Uterus (tissue), 4 donors: Measurements from ENCODE around the gene ZBP1. TPM values are rescaled to one million over a fixed set of nuclear protein-coding genes. Genes with fewer than 3 reads are reported as not detected.
"Not testable (repeated sequence)": the region's sequence is repeated elsewhere in the genome, so short reads cannot be mapped to it uniquely, and the experiment has no call there.

ENCODE experiments used
- DNase-seq, 2 donors: peaks; one replicate each; pipeline ENCODE4 v3.0.0-alpha.2; 2019 to 2020
- H3K27ac ChIP-seq, 2 donors: fragments of 200-600 bp; sonication (generic); 1 replicate in 1 of 2; 2 replicates in 1 of 2; pipeline ENCODE4 v1.5.1; 2016 to 2018
- H3K27me3 ChIP-seq, 2 donors: fragments of 200-600 bp; sonication (generic); one replicate each; pipeline ENCODE4 v1.5.1; 2018 to 2019; ENCODE audit warnings: control low read depth in 1 of 2
- H3K36me3 ChIP-seq, 2 donors: fragments of 200-600 bp; sonication (generic); one replicate each; pipeline ENCODE4 v1.5.1; 2019; ENCODE audit warnings: control low read depth in 1 of 2
- H3K4me1 ChIP-seq, 2 donors: fragments of 200-600 bp; sonication (generic); one replicate each; pipeline ENCODE4 v1.5.1; 2018 to 2019; ENCODE audit warnings: control low read depth in 1 of 2
- H3K4me3 ChIP-seq, 2 donors: fragments of 200-600 bp; sonication (generic); 1 replicate in 1 of 2; 2 replicates in 1 of 2; pipeline ENCODE4 v1.5.1; 2018 to 2019; ENCODE audit warnings: mild to moderate bottlenecking in 1 of 2
- H3K9me3 ChIP-seq, 2 donors: fragments of 200-600 bp; sonication (generic); one replicate each; pipeline ENCODE4 v1.5.1; 2019; ENCODE audit warnings: control low read depth in 1 of 2
- POLR2A ChIP-seq, 2 donors: fragments of 450-650 bp; IDR thresholded peaks; one replicate each; pipeline ENCODE4 v1.6.1; 2016; ENCODE audit warnings: antibody characterized with exemption in 2 of 2, mild to moderate bottlenecking in 1 of 2, moderate library complexity in 1 of 2
- intact Hi-C: fragments of 100-400 bp; cut with DNase I; formaldehyde crosslinking; loops from one replicate; pipeline ENCODE4 v1.15.1; 2023; ENCODE audit warnings: low total_unique reads
- total RNA-seq, 4 donors: library from RNA; depleted of rRNA in 3 of 4; stranded (reverse); fragments of >200 nt in 3 of 4; gene quantifications; one replicate each; pipeline versions ENCODE4 v1.1.0 to v1.2.4, GENCODE V29; 2014 to 2023
- TF ChIP-seq, protein P1 (sequence below), 4 experiments: fragments of 200-600 bp in 2 of 4; fragments of 450-650 bp in 2 of 4; sonication (generic) in 2 of 4; IDR thresholded peaks; one replicate each; pipeline ENCODE4 v1.5.1; 2016 to 2019; ENCODE audit warnings: antibody characterized with exemption in 4 of 4, mild to moderate bottlenecking in 2 of 4, moderate library complexity in 1 of 4
- donor health status: DM: yes; HTN: yes; CAD: no.

The ZBP1 gene
- total RNA-seq, 4 donors from 2014 or later, result 0.46 TPM; not detected in 3

DNA sequence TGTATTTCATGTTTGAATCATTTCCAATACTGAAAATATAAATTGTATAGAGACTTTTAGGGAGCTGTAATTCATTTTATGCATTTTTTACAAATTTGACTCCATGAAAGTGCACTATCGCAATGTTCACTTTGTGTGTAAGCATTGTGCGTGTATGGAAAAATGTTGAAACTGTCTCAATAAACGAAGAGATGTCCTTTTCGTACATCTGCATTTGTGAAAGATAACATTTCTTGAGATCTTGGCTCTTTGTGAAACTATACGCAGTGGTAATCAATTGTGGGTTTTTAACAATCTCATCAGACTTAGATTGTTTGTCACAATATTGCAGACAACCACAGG is 18.6 kb upstream of the ZBP1 start:
- Histone ChIP-seq H3K36me3 (no peaks in the 10 kb centered on the region), H3K27ac (no peak overlapping the region), H3K4me3 (no peak overlapping the region), H3K4me1 (no peaks in the 10 kb centered on the region), H3K27me3 (no peaks in the 10 kb centered on the region), H3K9me3 (peaks cover 0 to 5% of the 10 kb centered on the region in 2 donors)
- no peak for DNase-seq
- intact Hi-C loops, result no loop called here
- TF ChIP-seq, protein P1, sequence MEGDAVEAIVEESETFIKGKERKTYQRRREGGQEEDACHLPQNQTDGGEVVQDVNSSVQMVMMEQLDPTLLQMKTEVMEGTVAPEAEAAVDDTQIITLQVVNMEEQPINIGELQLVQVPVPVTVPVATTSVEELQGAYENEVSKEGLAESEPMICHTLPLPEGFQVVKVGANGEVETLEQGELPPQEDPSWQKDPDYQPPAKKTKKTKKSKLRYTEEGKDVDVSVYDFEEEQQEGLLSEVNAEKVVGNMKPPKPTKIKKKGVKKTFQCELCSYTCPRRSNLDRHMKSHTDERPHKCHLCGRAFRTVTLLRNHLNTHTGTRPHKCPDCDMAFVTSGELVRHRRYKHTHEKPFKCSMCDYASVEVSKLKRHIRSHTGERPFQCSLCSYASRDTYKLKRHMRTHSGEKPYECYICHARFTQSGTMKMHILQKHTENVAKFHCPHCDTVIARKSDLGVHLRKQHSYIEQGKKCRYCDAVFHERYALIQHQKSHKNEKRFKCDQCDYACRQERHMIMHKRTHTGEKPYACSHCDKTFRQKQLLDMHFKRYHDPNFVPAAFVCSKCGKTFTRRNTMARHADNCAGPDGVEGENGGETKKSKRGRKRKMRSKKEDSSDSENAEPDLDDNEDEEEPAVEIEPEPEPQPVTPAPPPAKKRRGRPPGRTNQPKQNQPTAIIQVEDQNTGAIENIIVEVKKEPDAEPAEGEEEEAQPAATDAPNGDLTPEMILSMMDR (IDR thresholded peaks at IDR 0.05), result no peak
- no peak for TF ChIP-seq POLR2A (IDR thresholded peaks at IDR 0.05)

- no peak for TF ChIP-seq POLR2A (IDR thresholded peaks at IDR 0.05)
- TF ChIP-seq, protein P1 (IDR thresholded peaks at IDR 0.05), result no peak
- Histone ChIP-seq H3K4me1 (no peaks in the 10 kb centered on the region), H3K4me3 (no peak overlapping the region), H3K27ac (no peak overlapping the region), H3K9me3 (peaks cover 0 to 3% of the 10 kb centered on the region in 2 donors), H3K36me3 (no peaks in the 10 kb centered on the region), H3K27me3 (no peaks in the 10 kb centered on the region)
- no peak for DNase-seq
- intact Hi-C loops, result no loop called here
Observed at GRCh38 chr20:57638173-57638894, 18.1 kb upstream of the ZBP1 start.

DNA sequence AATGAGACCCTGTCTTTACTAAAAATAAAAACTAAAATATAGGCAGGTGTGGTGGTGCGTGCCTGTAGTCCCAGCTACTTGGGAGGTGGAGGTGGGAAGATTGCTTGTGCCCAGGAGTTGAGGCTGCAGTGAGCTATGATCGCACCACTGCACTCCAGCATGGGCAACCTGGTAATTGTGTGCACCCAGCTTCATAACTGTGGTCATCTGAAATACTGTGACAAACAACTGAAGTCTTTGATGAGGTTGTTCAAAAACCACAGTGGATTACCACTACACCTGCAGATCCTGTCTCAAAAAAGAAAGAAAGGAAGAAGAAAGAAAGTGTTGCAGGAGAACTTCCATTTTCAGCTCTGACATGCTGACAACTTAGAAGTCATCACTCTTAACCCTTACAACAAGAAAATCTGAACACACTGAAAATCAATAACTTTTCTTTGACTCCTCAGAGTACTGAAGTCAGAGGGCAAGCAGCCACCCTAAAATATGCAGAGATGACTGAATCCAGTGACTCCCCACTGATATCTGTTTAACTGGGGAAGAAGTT is 13.8 kb upstream of the ZBP1 start:
- H3K4me3 ChIP-seq, result no peak overlapping the region
- DNase-seq, result no peak
- H3K27me3 ChIP-seq, result no peaks in the 10 kb centered on the region
- no peaks in the 10 kb centered on the region for H3K36me3 ChIP-seq
- intact Hi-C loops, result no loop called here
- H3K9me3 ChIP-seq, result peaks cover 0 to 3% of the 10 kb centered on the region in 2 donors
- TF ChIP-seq, protein P1 (IDR thresholded peaks at IDR 0.05), result no peak
- no peak for TF ChIP-seq POLR2A (IDR thresholded peaks at IDR 0.05)
- no peaks in the 10 kb centered on the region for H3K4me1 ChIP-seq
- H3K27ac ChIP-seq, result no peak overlapping the region

DNA sequence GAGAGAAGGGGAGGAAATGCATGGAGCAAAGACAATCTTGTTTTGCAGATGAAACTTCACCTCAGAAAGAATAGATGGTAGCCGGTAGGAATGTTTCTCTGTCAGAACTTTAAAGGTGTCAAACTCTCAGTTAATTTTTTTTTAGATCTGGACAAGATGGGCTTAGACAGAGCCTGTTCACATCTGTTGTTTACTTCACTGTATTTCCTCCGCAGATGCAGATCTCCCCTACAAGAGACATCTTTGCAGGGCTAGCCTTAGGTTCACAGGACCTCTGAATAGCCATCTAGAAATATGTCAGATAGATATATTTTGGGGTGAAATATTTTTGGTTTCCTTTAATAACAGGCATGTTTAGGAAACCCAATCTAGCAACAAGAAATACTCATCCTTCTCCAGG is 12.1 kb upstream of the ZBP1 start:
- H3K4me3 ChIP-seq, result no peak overlapping the region
- no peaks in the 10 kb centered on the region for H3K36me3 ChIP-seq
- no peak overlapping the region for H3K27ac ChIP-seq
- intact Hi-C loops, result no loop called here
- peaks cover 0 to 4% of the 10 kb centered on the region in 2 donors for H3K4me1 ChIP-seq
- TF ChIP-seq POLR2A (IDR thresholded peaks at IDR 0.05), result no peak
- TF ChIP-seq, protein P1 (IDR thresholded peaks at IDR 0.05), result no peak
- H3K9me3 ChIP-seq, result peaks cover 0 to under 1% of the 10 kb centered on the region in 2 donors
- no peaks in the 10 kb centered on the region for H3K27me3 ChIP-seq
- no peak for DNase-seq

GRCh38 chr20:57630061-57630460 is 9.8 kb upstream of the ZBP1 start:
- DNase-seq, result no peak
- Histone ChIP-seq H3K4me3 (no peak overlapping the region), H3K9me3 (no peaks in the 10 kb centered on the region), H3K27me3 (no peaks in the 10 kb centered on the region), H3K4me1 (peaks cover 0 to 4% of the 10 kb centered on the region in 2 donors), H3K27ac (no peak overlapping the region), H3K36me3 (no peaks in the 10 kb centered on the region)
- TF ChIP-seq, protein P1 (IDR thresholded peaks at IDR 0.05), result no peak
- no peak for TF ChIP-seq POLR2A (IDR thresholded peaks at IDR 0.05)
- intact Hi-C loops, result no loop called here

GRCh38 chr20:57629491-57629901 is 9.3 kb upstream of the ZBP1 start:
- DNase-seq, H3K27ac ChIP-seq, H3K27me3 ChIP-seq, H3K4me1 ChIP-seq, H3K36me3 ChIP-seq, H3K9me3 ChIP-seq, intact Hi-C loops, H3K4me3 ChIP-seq: not testable (repeated sequence)

DNA sequence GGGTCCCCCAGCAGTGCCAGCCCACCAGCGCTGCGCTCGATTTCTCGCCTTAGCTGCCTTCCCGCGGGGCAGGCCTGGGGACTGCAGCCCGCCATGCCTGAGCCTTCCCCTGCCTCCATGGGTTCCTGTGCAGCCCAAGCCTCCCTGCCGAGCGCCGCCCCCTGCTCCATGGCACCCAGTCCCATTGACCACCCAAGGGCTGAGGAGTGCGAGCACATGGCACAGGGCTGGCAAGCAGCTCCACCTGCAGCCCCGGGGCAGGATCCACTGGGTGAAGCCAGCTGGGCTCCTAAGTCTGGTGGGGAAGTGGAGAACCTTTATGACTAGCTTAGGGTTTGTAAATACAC is 8.7 kb upstream of the ZBP1 start:
- H3K27ac ChIP-seq, result peak overlapping the region; percentile 71 to 74
- H3K4me3 ChIP-seq, H3K4me1 ChIP-seq, DNase-seq, H3K36me3 ChIP-seq, H3K27me3 ChIP-seq, intact Hi-C loops, H3K9me3 ChIP-seq: not testable (repeated sequence)
